Stimulated activated CD8-positive, alpha-beta memory T cell treated with anti-CD3 and anti-CD28 coated beads, Interleukin-7, amount 100 ng/mL, for 4 hours (primary cell): ENCODE measurements around the gene KDM5B.
A peak's percentile ranks its signal among the peaks of the same experiment; 100 is the strongest.
"Not testable (repeated sequence)": the region's sequence is repeated elsewhere in the genome, so short reads cannot be mapped to it uniquely, and the experiment has no call there.

Source experiments
- DNase-seq, 2 donors: peaks; one replicate each; pipeline ENCODE4 v3.0.0-alpha.2; 2020; ENCODE audit warnings: low read depth in 2 of 2

KDM5B gene

DNA sequence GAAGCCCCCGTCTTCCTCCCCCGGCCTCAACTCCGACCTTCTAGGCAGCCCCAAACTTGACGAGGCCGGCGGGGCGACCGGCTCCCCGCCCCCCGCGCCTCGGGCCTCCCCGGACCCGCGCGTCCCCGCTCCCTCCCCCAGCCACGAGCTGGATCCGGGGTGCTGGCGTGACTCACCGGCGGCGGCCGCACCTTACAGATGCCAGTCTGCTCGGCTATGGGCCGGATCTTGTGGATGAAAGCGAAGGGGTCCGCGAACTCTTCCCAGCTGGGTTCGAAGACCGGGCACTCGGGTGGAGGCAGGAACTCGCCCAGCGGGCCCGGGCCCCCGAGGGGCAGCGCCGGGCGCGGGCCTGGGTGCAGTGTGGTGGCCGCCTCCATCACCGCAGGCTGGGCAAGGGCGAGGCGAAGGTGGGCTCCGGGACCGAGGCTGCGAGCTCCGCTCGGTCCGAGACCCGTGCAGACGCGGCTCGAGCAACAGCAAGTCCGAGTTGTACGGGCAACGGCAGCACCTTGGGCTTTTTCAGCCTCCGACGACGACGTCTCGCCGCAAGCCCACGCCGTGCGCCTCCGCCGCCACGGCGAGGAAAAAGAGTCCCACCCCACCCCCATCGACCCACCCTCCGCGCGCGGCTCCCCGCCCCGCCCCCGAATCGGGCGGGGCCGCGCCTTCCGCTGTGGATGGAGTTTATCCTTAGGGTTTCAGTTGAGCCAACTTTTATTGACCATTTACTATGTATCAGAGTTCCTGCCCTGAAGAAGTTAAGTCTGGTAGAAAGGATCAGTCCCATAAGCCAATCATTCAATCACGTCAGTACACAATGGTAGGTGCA is at the start of gene KDM5B:
TSS of gene KDM5B (minus strand) at position 496 of the 832 bp plus-strand sequence. CDS start at position 380, 116 bp downstream.
- peak; percentile 54 to 71 for DNase-seq

DNA sequence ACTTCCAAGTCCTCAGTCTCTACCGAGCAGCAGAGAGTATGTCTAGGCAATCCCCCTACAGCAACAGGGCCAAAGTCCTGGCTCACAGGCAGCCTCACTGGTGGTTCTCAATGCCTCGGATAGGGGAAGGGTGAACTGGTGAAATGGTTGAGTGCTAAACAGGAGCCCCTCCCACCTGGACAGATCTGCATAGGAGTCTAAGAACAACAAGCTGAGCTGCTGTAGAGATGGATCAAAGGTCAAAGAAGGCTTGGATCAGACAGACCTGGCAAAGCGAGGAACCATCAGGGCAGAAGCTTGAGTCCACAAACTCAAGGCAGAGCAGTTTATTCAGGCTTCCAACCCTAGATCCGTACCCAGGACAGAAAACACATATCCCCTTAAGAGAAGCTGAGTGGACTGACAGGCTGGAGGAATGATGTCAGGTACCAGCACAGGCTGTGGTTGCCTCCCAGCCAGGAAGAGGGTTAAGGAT is 49.0 kb upstream of the KDM5B start:
- no peak for DNase-seq

- no peak for DNase-seq
Observed at GRCh38 chr1:202856014-202856413, 47.8 kb upstream of the KDM5B start.

GRCh38 chr1:202854787-202855186 is 46.6 kb upstream of the KDM5B start:
- DNase-seq: no peak

GRCh38 chr1:202852163-202852904 is 44.1 kb upstream of the KDM5B start:
- DNase-seq: no peak

DNA sequence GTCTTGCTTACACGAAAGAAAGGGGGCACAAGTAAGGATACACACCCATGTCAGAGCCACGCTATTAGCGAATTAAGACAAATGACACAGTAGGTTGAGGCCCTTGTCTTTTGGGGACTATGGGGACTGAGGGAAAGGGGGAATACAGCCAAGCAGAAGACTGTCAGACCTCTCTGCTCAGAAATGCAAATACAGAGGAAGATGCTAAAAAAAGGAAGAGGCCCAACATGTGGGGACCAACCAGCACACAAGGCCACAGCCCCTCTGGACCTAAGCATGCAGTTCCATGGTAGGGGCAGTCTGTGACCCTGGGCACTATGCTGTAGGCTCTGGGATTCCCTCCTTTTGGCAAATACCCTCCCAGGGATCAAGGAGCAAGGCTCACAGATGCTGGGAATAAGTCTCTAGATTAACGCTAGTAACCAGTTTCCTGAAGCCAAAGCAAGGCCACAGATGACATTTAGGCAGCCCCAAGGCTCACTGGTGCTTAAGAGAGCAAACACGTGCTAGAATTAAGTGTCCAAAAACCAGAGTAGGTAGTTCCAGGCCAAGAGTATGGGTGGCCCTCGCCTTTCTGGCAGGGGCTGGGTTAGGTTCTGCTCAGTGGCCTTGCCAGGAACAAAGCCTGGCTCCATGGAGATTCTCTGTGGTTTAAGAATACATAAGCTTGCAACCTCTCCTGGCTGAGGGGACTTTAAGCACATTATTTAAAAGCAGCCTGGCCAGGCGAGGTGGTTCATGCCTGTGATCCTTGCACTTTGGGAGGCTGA is 42.6 kb upstream of the KDM5B start:
- DNase-seq: no peak

DNA sequence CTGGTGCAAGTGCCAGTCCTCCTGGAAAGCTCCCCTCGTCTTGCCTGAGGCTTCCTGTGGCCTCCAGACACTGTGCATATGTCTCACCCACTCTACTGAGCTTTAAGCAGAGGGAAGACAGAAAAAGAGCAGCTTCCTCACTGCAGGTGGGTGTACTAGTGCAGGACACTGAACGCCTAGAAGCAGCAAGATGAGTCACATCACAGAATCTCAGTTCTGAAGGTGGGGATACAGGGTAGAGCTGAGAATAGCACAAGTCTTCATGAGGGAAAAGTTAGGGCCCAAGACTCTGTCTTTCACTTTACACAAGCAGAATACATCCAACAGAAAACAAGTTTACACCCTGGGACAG is 39.9 kb upstream of the KDM5B start:
- DNase-seq: no peak

GRCh38 chr1:202844935-202845334 is 36.7 kb upstream of the KDM5B start:
- no peak for DNase-seq

- no peak for DNase-seq
Observed at GRCh38 chr1:202844259-202844658, 36.0 kb upstream of the KDM5B start.

- DNase-seq: no peak
Observed at GRCh38 chr1:202843081-202843480, 34.9 kb upstream of the KDM5B start.

- DNase-seq: no peak
Observed at GRCh38 chr1:202837746-202838262, 29.6 kb upstream of the KDM5B start.

- no peak for DNase-seq
Observed at GRCh38 chr1:202836623-202837403, 28.6 kb upstream of the KDM5B start.

DNA sequence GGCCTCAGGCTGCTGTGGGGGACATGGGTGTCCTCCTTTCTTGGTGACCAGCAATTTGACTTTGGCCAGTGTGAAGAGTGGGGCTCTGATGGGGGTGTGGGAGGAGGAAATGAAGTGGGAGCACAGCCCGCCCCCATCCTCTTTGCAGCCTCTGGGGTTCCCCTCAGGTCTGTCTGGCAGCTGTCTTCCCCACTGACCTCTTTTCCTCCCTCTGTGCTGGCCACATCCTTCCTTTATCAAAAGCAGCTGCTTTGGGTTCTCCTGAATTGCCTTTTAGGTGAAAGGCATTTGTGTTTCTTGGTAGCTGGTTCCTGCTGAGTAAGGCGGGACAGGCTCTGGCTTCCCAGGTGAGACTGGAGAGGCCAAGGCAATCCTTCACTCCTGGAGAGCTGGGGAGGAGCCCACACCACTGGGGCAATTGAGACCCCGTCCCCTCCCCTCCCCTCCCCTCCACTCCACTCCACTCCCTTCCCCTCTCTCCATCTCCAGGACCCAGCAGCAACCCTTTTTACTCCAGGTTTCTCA is 27.4 kb upstream of the KDM5B start:
- DNase-seq: peak in 1 of 2 donors; percentile 13

- DNase-seq: no peak
Observed at GRCh38 chr1:202834771-202835547, 26.7 kb upstream of the KDM5B start.

DNA sequence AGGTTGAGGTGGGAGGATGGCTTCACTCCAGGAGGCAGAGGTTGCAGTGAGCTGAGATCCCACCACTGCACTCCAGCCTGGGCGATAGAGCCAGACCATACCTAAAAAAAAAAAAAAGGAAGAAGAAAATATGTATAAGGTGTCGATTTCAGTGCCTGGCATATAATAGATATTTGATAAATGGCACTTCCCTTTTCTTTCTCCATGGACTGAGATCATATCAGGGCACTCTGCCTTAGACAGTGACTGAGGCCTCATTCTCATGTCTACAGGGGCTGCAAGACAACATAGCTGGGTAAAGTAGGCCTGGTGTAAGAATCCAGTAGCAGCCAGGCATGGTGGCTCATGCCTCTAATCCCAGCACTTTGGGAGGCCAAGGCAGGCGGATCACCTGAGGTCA is 23.7 kb upstream of the KDM5B start:
- DNase-seq: no peak

DNA sequence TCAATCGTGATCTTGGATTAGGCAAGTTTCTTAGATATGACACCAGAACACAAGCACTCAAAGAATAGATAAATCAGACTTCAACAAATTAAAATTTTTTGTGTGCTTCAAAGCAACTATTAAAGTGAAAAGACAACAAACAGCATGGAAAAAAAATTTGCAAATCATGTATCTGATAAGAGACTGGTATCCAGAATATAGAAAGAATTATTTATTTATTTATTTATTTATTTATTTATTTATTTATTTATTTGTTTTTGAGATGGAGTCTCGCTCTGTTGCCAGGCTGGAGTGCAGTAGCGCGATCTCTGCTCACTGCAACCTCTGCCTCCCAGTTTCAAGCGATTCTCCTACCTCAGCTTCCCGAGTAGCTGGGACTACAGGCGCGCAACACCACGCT is 21.0 kb upstream of the KDM5B start:
- DNase-seq: not testable (repeated sequence)

DNA sequence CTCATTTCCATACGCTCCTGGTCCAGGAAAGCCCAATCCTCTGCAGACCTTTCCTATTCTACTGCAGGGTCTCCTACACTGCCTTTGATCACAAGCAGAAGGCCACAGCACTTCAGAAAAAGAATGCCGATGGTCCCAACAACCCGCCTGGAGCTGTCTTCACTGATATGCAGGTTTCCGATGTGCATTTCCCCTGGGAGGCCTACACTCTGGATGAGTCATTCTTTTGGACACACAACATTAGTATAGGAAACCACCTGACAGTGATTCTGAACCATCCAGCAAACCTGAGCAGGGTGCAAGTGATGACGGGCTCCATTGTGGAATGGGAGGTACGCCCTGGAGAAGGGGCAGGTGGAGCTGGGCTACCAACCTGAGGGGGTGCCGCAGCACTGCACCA is 17.5 kb upstream of the KDM5B start:
- no peak for DNase-seq

DNA sequence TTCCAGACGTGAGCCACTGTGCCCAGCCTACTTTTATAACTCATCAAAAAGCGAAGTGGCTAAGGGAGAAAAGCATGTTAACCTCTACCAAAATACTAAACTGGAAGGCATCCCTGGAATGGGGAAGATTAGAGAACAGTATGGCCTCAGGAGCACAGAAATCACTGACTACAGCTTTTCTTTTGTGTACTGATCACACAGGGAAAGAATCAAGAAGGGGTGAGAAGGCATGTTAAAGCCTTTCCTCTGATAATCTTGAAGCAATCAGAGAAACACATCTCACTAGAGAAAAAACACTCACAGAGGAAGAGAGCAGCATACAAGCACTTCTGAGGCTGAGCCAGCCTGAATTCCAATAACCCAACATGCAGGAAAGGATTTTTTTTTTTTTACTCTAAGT is 13.2 kb upstream of the KDM5B start:
- DNase-seq: no peak

- DNase-seq: no peak
Observed at GRCh38 chr1:202818819-202819218, 10.6 kb upstream of the KDM5B start.

- no peak for DNase-seq
Observed at GRCh38 chr1:202815120-202815519, 6.9 kb upstream of the KDM5B start.
